MM.1S (cell line): ENCODE measurements around the gene TMEM117.

ENCODE experiments used
- DNase-seq: peaks from one replicate; pipeline ENCODE4 v3.0.0-alpha.2; 2015
- H2AFZ ChIP-seq: fragments of 300-600 bp; sonication (generic); 2 replicates; pipeline ENCODE4 v1.6.0; 2016; ENCODE audit warnings: antibody characterized with exemption, low read length
- H3F3A ChIP-seq: fragments of 300-600 bp; sonication (generic); 2 replicates; pipeline ENCODE4 v1.6.1; 2016; ENCODE audit warnings: mild to moderate bottlenecking, antibody characterized with exemption, low read length, moderate library complexity, mixed read lengths; ENCODE audit not compliant: insufficient read depth
- H3K27ac ChIP-seq: fragments of 300-600 bp; sonication (generic); 2 replicates; pipeline ENCODE4 v1.5.1; 2016; ENCODE audit warnings: mild to moderate bottlenecking, low read length
- H3K27me3 ChIP-seq: fragments of 300-600 bp; sonication (generic); replicated peaks from 2 replicates; pipeline ENCODE4 v1.6.0; 2016; ENCODE audit warnings: low read length; ENCODE audit not compliant: insufficient read depth
- H3K36me3 ChIP-seq: fragments of 300-600 bp; sonication (generic); replicated peaks from 2 replicates; pipeline ENCODE4 v1.6.1; 2016; ENCODE audit warnings: mild to moderate bottlenecking, low read length, mixed read lengths; ENCODE audit not compliant: insufficient read depth
- H3K4me1 ChIP-seq: fragments of 300-600 bp; sonication (generic); 2 replicates; pipeline ENCODE4 v1.6.1; 2016; ENCODE audit warnings: low read length, mixed read lengths
- H3K4me2 ChIP-seq: fragments of 300-600 bp; sonication (generic); 2 replicates; pipeline ENCODE4 v1.6.0; 2016; ENCODE audit warnings: low read depth, low read length
- H3K4me3 ChIP-seq: fragments of 300-600 bp; sonication (generic); 2 replicates; pipeline ENCODE4 v1.5.1; 2016; ENCODE audit warnings: low read length, mixed read lengths
- H3K79me2 ChIP-seq: fragments of 300-600 bp; sonication (generic); 2 replicates; pipeline ENCODE4 v1.6.1; 2016; ENCODE audit warnings: mixed run types, low read length, mixed read lengths
- H3K9ac ChIP-seq: fragments of 300-600 bp; sonication (generic); 2 replicates; pipeline ENCODE4 v1.6.1; 2016; ENCODE audit warnings: low read length, mixed read lengths
- H3K9me2 ChIP-seq: fragments of 300-600 bp; sonication (generic); replicated peaks from 2 replicates; pipeline ENCODE4 v1.6.1; 2016; ENCODE audit warnings: mild to moderate bottlenecking, low read length, mixed read lengths; ENCODE audit not compliant: insufficient read depth
- H3K9me3 ChIP-seq: fragments of 300-600 bp; sonication (generic); replicated peaks from 2 replicates; pipeline ENCODE4 v1.6.1; 2016; ENCODE audit warnings: mild to moderate bottlenecking, low read length, mixed read lengths; ENCODE audit not compliant: insufficient read depth
- H4K20me1 ChIP-seq: fragments of 300-600 bp; sonication (generic); 2 replicates; pipeline ENCODE4 v1.6.1; 2016; ENCODE audit warnings: mild to moderate bottlenecking, low read length, moderate library complexity, mixed read lengths; ENCODE audit not compliant: insufficient read depth
- CTCF ChIP-seq: fragments of 300-600 bp; sonication (generic); IDR thresholded peaks from 2 replicates; pipeline ENCODE4 v1.5.1; 2016; ENCODE audit warnings: antibody characterized with exemption, low read length, mixed read lengths
- EZH2 ChIP-seq: fragments of 300-600 bp; sonication (generic); optimal IDR thresholded peaks from 2 replicates; pipeline ENCODE3; 2017; ENCODE audit warnings: low read depth, mild to moderate bottlenecking, antibody characterized with exemption, low read length, mixed read lengths
- EZH2phosphoT487 ChIP-seq: fragments of 300-600 bp; sonication (generic); IDR thresholded peaks from 2 replicates; pipeline ENCODE4 v1.6.1; 2018; ENCODE audit warnings: antibody characterized with exemption, low read length

TMEM117 gene

GRCh38 chr12:43812057-43812456 is 23.8 kb upstream of the TMEM117 start:
- H3K4me2 ChIP-seq = no peak overlapping the region
- H3K79me2 ChIP-seq = no peaks in the 10 kb centered on the region
- H4K20me1 ChIP-seq = no peaks in the 10 kb centered on the region
- H3K36me3 ChIP-seq = no peaks in the 10 kb centered on the region
- no peaks in the 10 kb centered on the region for H3F3A ChIP-seq
- no peaks in the 10 kb centered on the region for H3K9me2 ChIP-seq
- no peak overlapping the region for H2AFZ ChIP-seq
- 0 out of 2 replicates have a peak, but pooled peaks cover 4% of the 10 kb centered on the region for H3K4me1 ChIP-seq
- no peak for DNase-seq
- no peak for TF ChIP-seq CTCF
- TF ChIP-seq EZH2 = no peak
- no peak for TF ChIP-seq EZH2phosphoT487
- H3K27me3 ChIP-seq = no peaks in the 10 kb centered on the region
- no peaks in the 10 kb centered on the region for H3K9me3 ChIP-seq
- no peak overlapping the region for H3K9ac ChIP-seq
- H3K4me3 ChIP-seq = no peak overlapping the region
- no peak overlapping the region for H3K27ac ChIP-seq

- Histone ChIP-seq H3K36me3 (no peaks in the 10 kb centered on the region), H3K27ac (no peak overlapping the region), H3K79me2 (no peaks in the 10 kb centered on the region), H3K4me2 (no peak overlapping the region), H3F3A (no peaks in the 10 kb centered on the region), H3K9ac (no peak overlapping the region), H3K27me3 (no peaks in the 10 kb centered on the region), H3K9me3 (no peaks in the 10 kb centered on the region), H4K20me1 (no peaks in the 10 kb centered on the region), H2AFZ (no peak overlapping the region), H3K4me3 (no peak overlapping the region), H3K4me1 (no peaks in the 10 kb centered on the region), H3K9me2 (no peaks in the 10 kb centered on the region)
- DNase-seq = no peak
- TF ChIP-seq EZH2phosphoT487 (no peak), CTCF (no peak)
Observed at GRCh38 chr12:43812926-43813325, 23.0 kb upstream of the TMEM117 start.

- Histone ChIP-seq H3F3A (no peaks in the 10 kb centered on the region), H3K9me3 (no peaks in the 10 kb centered on the region), H3K9ac (no peak overlapping the region), H3K9me2 (no peaks in the 10 kb centered on the region), H3K79me2 (no peaks in the 10 kb centered on the region), H3K27me3 (no peaks in the 10 kb centered on the region), H3K27ac (no peak overlapping the region), H2AFZ (no peak overlapping the region), H3K4me3 (no peak overlapping the region), H3K4me2 (no peak overlapping the region), H3K36me3 (no peaks in the 10 kb centered on the region), H4K20me1 (no peaks in the 10 kb centered on the region), H3K4me1 (no peaks in the 10 kb centered on the region)
- TF ChIP-seq EZH2phosphoT487 (no peak), EZH2 (no peak), CTCF (no peak)
- DNase-seq = no peak
Observed at GRCh38 chr12:43815416-43815815, 20.5 kb upstream of the TMEM117 start.

GRCh38 chr12:43816168-43816567 is 19.7 kb upstream of the TMEM117 start:
- no peaks in the 10 kb centered on the region for H3K36me3 ChIP-seq
- no peaks in the 10 kb centered on the region for H3K27me3 ChIP-seq
- no peak overlapping the region for H3K4me3 ChIP-seq
- H2AFZ ChIP-seq = no peak overlapping the region
- H3K9me2 ChIP-seq = no peaks in the 10 kb centered on the region
- H3K4me2 ChIP-seq = no peak overlapping the region
- H3K9ac ChIP-seq = no peak overlapping the region
- no peaks in the 10 kb centered on the region for H4K20me1 ChIP-seq
- H3K9me3 ChIP-seq = no peaks in the 10 kb centered on the region
- H3K4me1 ChIP-seq = no peaks in the 10 kb centered on the region
- no peak overlapping the region for H3K27ac ChIP-seq
- no peaks in the 10 kb centered on the region for H3F3A ChIP-seq
- TF ChIP-seq EZH2phosphoT487 = no peak
- TF ChIP-seq EZH2 = no peak
- TF ChIP-seq CTCF = no peak
- DNase-seq = no peak
- H3K79me2 ChIP-seq = no peaks in the 10 kb centered on the region
